Left lobe of liver (tissue), 2 donors: ENCODE measurements around the gene PTPRD. TPM values are rescaled to one million over a fixed set of nuclear protein-coding genes. Genes with fewer than 3 reads are reported as not detected.

ENCODE experiments used
- ATAC-seq: fragments of 200-7000 bp; cut with Tn5 transposase; one replicate; pipeline ENCODE4 v1.9.1; 2020; ENCODE audit warnings: mild to moderate bottlenecking, moderate library complexity
- DNase-seq: peaks from one replicate; pipeline ENCODE4 v3.0.0-alpha.2; 2020; ENCODE audit warnings: low spot score
- total RNA-seq: library from RNA; stranded (reverse); gene quantifications from one replicate; pipeline ENCODE4 v1.2.1, GENCODE V29; 2021
- donor health status: DM: no; HTN: no; CAD: no; lungs with moderate emphysema.
- donor health status: DM: no; HTN: yes; CAD: no.

The PTPRD gene
- total RNA-seq, 1 donor from 2014 or later, result 29.4 TPM

GRCh38 chr9:8533681-8534080 is 2079.1 kb downstream of the PTPRD start:
- DNase-seq, result no peak
- no peak for ATAC-seq

- ATAC-seq (no peak), DNase-seq (no peak)
Observed at GRCh38 chr9:8531826-8532415, 2080.9 kb downstream of the PTPRD start.

GRCh38 chr9:8521112-8521511 is 2091.7 kb downstream of the PTPRD start:
- ATAC-seq, result no peak
- DNase-seq, result no peak

GRCh38 chr9:8515748-8516147 is 2097.1 kb downstream of the PTPRD start:
- ATAC-seq, result no peak
- DNase-seq, result no peak

- ATAC-seq, result no peak
- no peak for DNase-seq
Observed at GRCh38 chr9:8514760-8515159, 2098.0 kb downstream of the PTPRD start.

- DNase-seq (no peak), ATAC-seq (no peak)
Observed at GRCh38 chr9:8508671-8509290, 2104.0 kb downstream of the PTPRD start.

GRCh38 chr9:8494571-8494970 is 2118.2 kb downstream of the PTPRD start:
- no peak for DNase-seq
- no peak for ATAC-seq

GRCh38 chr9:8492679-8493078 is 2120.1 kb downstream of the PTPRD start:
- DNase-seq (no peak), ATAC-seq (no peak)

- DNase-seq (no peak), ATAC-seq (no peak)
Observed at GRCh38 chr9:8492024-8492423, 2120.8 kb downstream of the PTPRD start.

GRCh38 chr9:8491563-8491962 is 2121.2 kb downstream of the PTPRD start:
- ATAC-seq, result no peak
- no peak for DNase-seq

- DNase-seq (no peak), ATAC-seq (peak; percentile 52)
Observed at GRCh38 chr9:8489835-8490234, 2123.0 kb downstream of the PTPRD start.

- peak; percentile 99 for ATAC-seq
- DNase-seq, result peak; percentile 61
Observed at GRCh38 chr9:8486095-8486494, 2126.7 kb downstream of the PTPRD start.

GRCh38 chr9:8484597-8485191 is 2128.1 kb downstream of the PTPRD start:
- DNase-seq (no peak), ATAC-seq (no peak)

- ATAC-seq (peak; percentile 55), DNase-seq (no peak)
Observed at GRCh38 chr9:8477450-8477849, 2135.4 kb downstream of the PTPRD start.

GRCh38 chr9:8474937-8475336 is 2137.9 kb downstream of the PTPRD start:
- DNase-seq (no peak), ATAC-seq (no peak)

- ATAC-seq, result no peak
- no peak for DNase-seq
Observed at GRCh38 chr9:8473244-8474020, 2139.4 kb downstream of the PTPRD start.

- no peak for ATAC-seq
- DNase-seq, result no peak
Observed at GRCh38 chr9:8468045-8468637, 2144.7 kb downstream of the PTPRD start.

- no peak for ATAC-seq
- DNase-seq, result no peak
Observed at GRCh38 chr9:8457816-8458215, 2155.0 kb downstream of the PTPRD start.

- no peak for DNase-seq
- no peak for ATAC-seq
Observed at GRCh38 chr9:8457055-8457454, 2155.7 kb downstream of the PTPRD start.

GRCh38 chr9:8456344-8456743 is 2156.5 kb downstream of the PTPRD start:
- DNase-seq (no peak), ATAC-seq (no peak)

- ATAC-seq, result no peak
- no peak for DNase-seq
Observed at GRCh38 chr9:8450810-8451545, 2161.8 kb downstream of the PTPRD start.
